GOT3 (cell line): Measurements from ENCODE around the gene DIS3L2.
"Not testable (repeated sequence)": the region's sequence is repeated elsewhere in the genome, so short reads cannot be mapped to it uniquely, and the experiment has no call there.

Experiments used
- DNase-seq: peaks from one replicate; lab custom pipeline; 2025; ENCODE audit warnings: mixed read lengths; lab: John Stamatoyannopoulos, UW

DIS3L2 gene

GRCh38 chr2:232058063-232058877 is 96.8 kb downstream of the DIS3L2 start:
- no peak for DNase-seq

GRCh38 chr2:232058931-232059330 is 97.4 kb downstream of the DIS3L2 start:
- DNase-seq: no peak

- DNase-seq: no peak
These were observed 99.8 kb downstream of the DIS3L2 start for GRCh38 chr2:232061265-232061664.

GRCh38 chr2:232073026-232073425 is 111.5 kb downstream of the DIS3L2 start:
- DNase-seq: no peak

- no peak for DNase-seq
These were observed 112.2 kb downstream of the DIS3L2 start for GRCh38 chr2:232073699-232074098.

GRCh38 chr2:232075080-232075479 is 113.6 kb downstream of the DIS3L2 start:
- DNase-seq: no peak

GRCh38 chr2:232075859-232076258 is 114.3 kb downstream of the DIS3L2 start:
- no peak for DNase-seq

GRCh38 chr2:232076272-232076671 is 114.8 kb downstream of the DIS3L2 start:
- DNase-seq: no peak

GRCh38 chr2:232076736-232077135 is 115.2 kb downstream of the DIS3L2 start:
- no peak for DNase-seq

GRCh38 chr2:232085164-232085563 is 123.7 kb downstream of the DIS3L2 start:
- DNase-seq: no peak

- DNase-seq: no peak
These were observed 124.4 kb downstream of the DIS3L2 start for GRCh38 chr2:232085826-232086425.

- no peak for DNase-seq
These were observed 127.3 kb downstream of the DIS3L2 start for GRCh38 chr2:232088771-232089170.

GRCh38 chr2:232094201-232094600 is 132.7 kb downstream of the DIS3L2 start:
- DNase-seq: no peak

- no peak for DNase-seq
These were observed 133.4 kb downstream of the DIS3L2 start for GRCh38 chr2:232094883-232095282.

- no peak for DNase-seq
These were observed 135.7 kb downstream of the DIS3L2 start for GRCh38 chr2:232097260-232097659.

- DNase-seq: no peak
These were observed 136.2 kb downstream of the DIS3L2 start for GRCh38 chr2:232097758-232098157.

- no peak for DNase-seq
These were observed 140.9 kb downstream of the DIS3L2 start for GRCh38 chr2:232102380-232102779.

- no peak for DNase-seq
These were observed 141.7 kb downstream of the DIS3L2 start for GRCh38 chr2:232103140-232103737.

GRCh38 chr2:232104076-232104646 is 142.6 kb downstream of the DIS3L2 start:
- no peak for DNase-seq

GRCh38 chr2:232111551-232111950 is 150.0 kb downstream of the DIS3L2 start:
- DNase-seq: no peak

- no peak for DNase-seq
These were observed 152.3 kb downstream of the DIS3L2 start for GRCh38 chr2:232113821-232114220.

GRCh38 chr2:232115728-232116361 is 154.3 kb downstream of the DIS3L2 start:
- not testable (repeated sequence) for DNase-seq
